K562 (cell line): ENCODE data around the gene APBB2. TPM values are rescaled to one million over a fixed set of nuclear protein-coding genes. Genes with fewer than 3 reads are reported as not detected.

Experiments
- ATAC-seq: fragments of 200-7000 bp; cut with Tn5 transposase; 3 replicates; pipeline ENCODE4 v1.9.1; 2020; ENCODE audit warnings: moderate library complexity
- BruUV-seq: library from RNA; stranded (reverse); fragments of 400-500 nt; replicated peaks from 2 replicates; lab custom pipeline; 2021; lab: Mats Ljungman, UMichigan
- CTCF ChIA-PET: fragments of 300-600 bp; formaldehyde crosslinking; extraction: SDS; loops from one replicate; lab custom pipeline; 2021; ENCODE audit warnings: low intra/inter-chr PET ratio; lab: Yijun Ruan, JAX
- POLR2A ChIA-PET: fragments of 300-600, 350-650 bp; sonication (Branson Sonifier 250); formaldehyde crosslinking; extraction: SDS; loops from one replicate; lab custom pipeline; 2021; ENCODE audit warnings: antibody characterized with exemption, inconsistent platforms; lab: Yijun Ruan, JAX
- DNase-seq, 4 experiments: peaks; one replicate each; pipeline versions ENCODE4 v3.0.0 to v3.0.0-alpha.2; 2011 to 2018; ENCODE audit warnings: low spot score in 3 of 4, mixed read lengths in 3 of 4; ENCODE audit errors: extremely low read depth in 1 of 4
- FAIRE-seq: peaks from 2 replicates; lab custom pipeline; 2011; peaks lifted over from hg19 to GRCh38; lab: Jason Lieb, UNC
- H2AFZ ChIP-seq: 2 replicates; pipeline ENCODE4 v1.6.0; 2011; ENCODE audit warnings: low read depth, low read length, control low read depth, inconsistent platforms
- H3K27ac ChIP-seq: fragments of 200-600 bp; 3 replicates; pipeline ENCODE4 v1.8.0; 2011; ENCODE audit warnings: low read depth, mild to moderate bottlenecking, control low read depth, inconsistent platforms, low read length, moderate library complexity, mixed read lengths; ENCODE audit errors: extremely low read depth
- H3K27me3 ChIP-seq, 2 experiments: fragments of 300-600 bp in 1 of 2; 2 replicates in 1 of 2; 3 replicates in 1 of 2; pipeline versions ENCODE4 v1.6.0 to v1.8.0; 2011; ENCODE audit warnings: inconsistent platforms in 2 of 2, low read length in 2 of 2, mild to moderate bottlenecking in 1 of 2, mixed read lengths in 1 of 2, moderate library complexity in 1 of 2; ENCODE audit not compliant: control insufficient read depth in 2 of 2, insufficient read depth in 2 of 2
- H3K36me3 ChIP-seq: fragments of 300-600 bp; 3 replicates; pipeline ENCODE4 v1.8.0; 2011; ENCODE audit warnings: mild to moderate bottlenecking, low read length, inconsistent platforms; ENCODE audit not compliant: control insufficient read depth, insufficient read depth
- H3K4me1 ChIP-seq, 2 experiments: fragments of 200-600 bp in 1 of 2; replicated peaks in 1 of 2; 2 replicates in 1 of 2; 3 replicates in 1 of 2; pipeline versions ENCODE4 v1.5.1 to v1.8.0; 2011; ENCODE audit warnings: inconsistent platforms in 2 of 2, low read length in 2 of 2, mild to moderate bottlenecking in 1 of 2, mixed read lengths in 1 of 2, moderate library complexity in 1 of 2; ENCODE audit not compliant: control insufficient read depth in 2 of 2, insufficient read depth in 2 of 2
- H3K4me2 ChIP-seq: 2 replicates; pipeline ENCODE4 v1.6.1; 2011; ENCODE audit warnings: low read length, control low read depth, inconsistent platforms, mixed read lengths; ENCODE audit not compliant: insufficient read depth
- H3K4me3 ChIP-seq: fragments of 200-600 bp; sonication (generic), shearing (Covaris generic); 2 replicates; pipeline ENCODE4 v1.5.1; 2016; ENCODE audit warnings: control low read depth, inconsistent platforms
- H3K79me2 ChIP-seq: fragments of 200-600 bp; 3 replicates; pipeline ENCODE4 v1.8.0; 2011; ENCODE audit warnings: low read length, inconsistent platforms; ENCODE audit not compliant: control insufficient read depth, insufficient read depth
- H3K9ac ChIP-seq, 2 experiments: 2 replicates each; pipeline versions ENCODE4 v1.6.0 to v1.6.1; 2011; ENCODE audit warnings: low read depth in 2 of 2, low read length in 2 of 2, control low read depth in 1 of 2, inconsistent platforms in 1 of 2, mild to moderate bottlenecking in 1 of 2, mixed read lengths in 1 of 2; ENCODE audit not compliant: insufficient read depth in 1 of 2
- H3K9me1 ChIP-seq: one replicate; pipeline ENCODE4 v1.6.0; 2011; ENCODE audit warnings: inconsistent platforms, mild to moderate bottlenecking, low read length, moderate library complexity; ENCODE audit not compliant: control insufficient read depth, insufficient read depth
- H3K9me3 ChIP-seq: replicated peaks from 2 replicates; pipeline ENCODE4 v1.5.1; 2011; ENCODE audit warnings: low read depth, low read length, inconsistent platforms; ENCODE audit not compliant: control insufficient read depth, insufficient read depth
- H4K20me1 ChIP-seq: replicated peaks from 2 replicates; pipeline ENCODE4 v1.6.1; 2011; ENCODE audit warnings: low read length, inconsistent platforms, mixed read lengths; ENCODE audit not compliant: control insufficient read depth, insufficient read depth
- C11orf30 ChIP-seq: fragments of 450-650 bp; IDR thresholded peaks from 2 replicates; pipeline ENCODE4 v1.6.1; 2016; ENCODE audit warnings: low read depth, mild to moderate bottlenecking
- CAMTA2 ChIP-seq: fragments of 250-450 bp; sonication (Bioruptor Pico); conservative IDR thresholded peaks from 2 replicates; pipeline ENCODE4 v1.5.1; 2022
- CBX5 ChIP-seq: IDR thresholded peaks from 2 replicates; pipeline ENCODE4 v1.6.1; 2014; ENCODE audit warnings: low read depth, borderline replicate concordance
- EGR1 ChIP-seq: fragments of 450-650 bp; conservative IDR thresholded peaks from 2 replicates; pipeline ENCODE4 v1.6.1; 2017; ENCODE audit warnings: mild to moderate bottlenecking
- HDAC3 ChIP-seq: fragments of 450-650 bp; IDR thresholded peaks from 2 replicates; pipeline ENCODE4 v1.6.1; 2018; ENCODE audit warnings: borderline replicate concordance, mild to moderate bottlenecking, moderate library complexity; ENCODE audit not compliant: partially characterized antibody
- IFI16 ChIP-seq: fragments of 250-450 bp; sonication (Bioruptor Pico); IDR thresholded peaks from 2 replicates; pipeline ENCODE4 v2.1.2; 2022; ENCODE audit warnings: mild to moderate bottlenecking, inconsistent platforms
- MEIS2 ChIP-seq: fragments of 450-650 bp; IDR thresholded peaks from 2 replicates; pipeline ENCODE4 v1.6.1; 2014; ENCODE audit warnings: mild to moderate bottlenecking; ENCODE audit not compliant: partially characterized antibody
- RBFOX2 ChIP-seq: fragments of 200-400 bp; formaldehyde crosslinking; IDR thresholded peaks from 2 replicates; pipeline ENCODE4 v1.6.1; 2017; ENCODE audit warnings: low read depth, mild to moderate bottlenecking, low read length, moderate library complexity
- XRCC3 ChIP-seq: fragments of 450-650 bp; IDR thresholded peaks from 2 replicates; pipeline ENCODE4 v1.6.1; 2017; ENCODE audit warnings: mild to moderate bottlenecking, moderate library complexity
- ZSCAN32 ChIP-seq: fragments of 450-650 bp; formaldehyde crosslinking; IDR thresholded peaks from 2 replicates; pipeline ENCODE4 v1.4.0; 2020; ENCODE audit warnings: mild to moderate bottlenecking, moderate library complexity
- WGBS: fragments of 100-300 bp; shearing (Covaris generic); methylation state at CpG from one replicate; pipeline ENCODE4 v1.1.6; 2016; ENCODE audit warnings: low coverage, mixed read lengths; ENCODE audit not compliant: insufficient coverage; ENCODE audit errors: missing lambda C conversion rate; 5-methylcytosine and 5-hydroxymethylcytosine counted together
- in situ Hi-C: fragments of 300-500 bp; cut with MboI; formaldehyde crosslinking; loops from 4 replicates; pipeline ENCODE4 v1.15.0; 2018; ENCODE audit warnings: inconsistent platforms, mixed read lengths
- intact Hi-C: fragments of 100-400 bp; cut with micrococcal nuclease; formaldehyde crosslinking; loops from 2 replicates; pipeline ENCODE4 v1.14.2; 2022
- polyA plus RNA-seq, 8 experiments: library from polyadenylated mRNA; depleted of rRNA in 4 of 8; stranded (reverse) in 5 of 8; unstranded in 3 of 8; fragments of >200 nt; fragmentation: Nextera tagmentation in 2 of 8; fragmentation: Illumina TruSeq in 1 of 8; extraction: Ambion mirVana in 2 of 8; extraction: Trizol in 1 of 8; gene quantifications; 2 replicates each; pipeline versions ENCODE4 v1.2.1 to v1.2.3, GENCODE V29; 2011 to 2014; ENCODE audit warnings: inconsistent platforms in 1 of 8, missing spikeins in 1 of 8
- total RNA-seq, 7 experiments: library from RNA; depleted of rRNA in 6 of 7; stranded (reverse); fragments of >200 nt in 6 of 7; fragmentation: Illumina TruSeq in 2 of 7; extraction: Trizol in 2 of 7; gene quantifications; 2 replicates each; pipeline versions ENCODE4 v1.2.1 to v1.2.3, GENCODE V29; 2011 to 2021; ENCODE audit warnings: low replicate concordance in 1 of 7
- TF ChIP-seq, protein P1 (sequence below): sonication (generic); formaldehyde crosslinking; IDR thresholded peaks from 2 replicates; pipeline ENCODE4 v1.8.1; 2023; ENCODE audit warnings: mild to moderate bottlenecking, missing genetic modification reagents
- TF ChIP-seq, protein P2 (sequence below): fragments of 450-650 bp; formaldehyde crosslinking; IDR thresholded peaks from 2 replicates; pipeline ENCODE4 v1.4.0; 2020; ENCODE audit warnings: mild to moderate bottlenecking, mixed read lengths

APBB2 gene
- total and polyA plus RNA-seq, 9 of the 15 experiments (the other 6 are each of a cell fraction or from before 2014, with no cell fraction given): 0.08 to 2.1 (median 1.4) TPM

DNA sequence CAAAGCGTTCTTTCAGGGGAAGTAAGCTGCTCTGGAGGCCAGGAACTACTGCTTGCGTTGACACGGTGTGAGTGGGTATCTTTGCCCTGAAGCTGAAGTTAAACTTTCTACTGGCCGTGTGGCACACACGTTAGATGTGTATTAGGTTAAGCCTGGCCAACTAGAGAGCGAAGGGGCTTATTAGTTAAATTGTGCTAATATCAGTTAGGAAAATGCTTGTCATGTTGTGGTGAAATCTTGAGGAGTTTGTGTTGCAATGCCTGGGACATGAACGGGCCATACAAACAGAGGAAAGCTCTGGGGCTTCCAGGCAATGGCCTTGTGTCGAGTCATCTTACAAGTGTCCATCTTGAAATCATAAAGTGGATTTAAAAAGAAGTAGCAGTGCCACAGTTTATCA, 402.0 kb downstream of the APBB2 start (continued):
- TF ChIP-seq IFI16 (CRISPR knock-in tag): no peak
- no peak for TF ChIP-seq RBFOX2

DNA sequence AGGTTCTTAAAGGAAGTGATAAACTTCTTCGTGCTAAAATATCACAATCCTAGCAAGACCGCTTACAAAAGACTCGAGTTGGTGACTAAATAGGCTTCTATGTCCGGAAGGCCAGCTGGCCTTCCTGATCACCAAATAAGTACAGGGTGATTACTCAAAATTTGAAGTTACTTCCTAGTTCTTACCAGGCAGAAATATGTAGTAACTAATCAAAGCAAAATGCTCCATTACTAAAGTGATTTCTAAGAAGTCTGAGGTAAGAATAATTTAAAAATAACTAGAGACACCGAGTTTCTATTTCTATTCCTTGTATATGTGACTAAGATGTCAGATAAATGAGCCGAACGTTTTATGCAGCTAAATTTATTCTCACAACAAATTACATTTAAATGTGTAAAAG, 402.4 kb downstream of the APBB2 start:
- no TSS peak for BruUV-seq
- Histone ChIP-seq H3K79me2 (no peaks in the 10 kb centered on the region), H3K4me2 (no peak overlapping the region), H2AFZ (no peak overlapping the region), H3K36me3 (no peaks in the 10 kb centered on the region), H3K9me1 (no peaks in the 10 kb centered on the region), H3K27me3 (peaks cover 7 to 9% of the 10 kb centered on the region in 2 experiments; a peak in 3 of 5 replicates), H3K9me3 (no peaks in the 10 kb centered on the region), H3K4me3 (no peak overlapping the region), H3K4me1 (no peaks in the 10 kb centered on the region), H3K27ac (no peak overlapping the region), H3K9ac (no peak overlapping the region), H4K20me1 (no peaks in the 10 kb centered on the region)
- ChIA-PET CTCF (no interaction called here), POLR2A (no interaction called here)
- intact Hi-C loops (no loop called here), in situ Hi-C loops (no loop called here)
- WGBS: under 1% methylated on average over 7 of the region's 7 CpGs
- DNase-seq (no peak), ATAC-seq (no peak), FAIRE-seq (no peak)
- TF ChIP-seq ZSCAN32 (no peak), MEIS2 (no peak)

DNA sequence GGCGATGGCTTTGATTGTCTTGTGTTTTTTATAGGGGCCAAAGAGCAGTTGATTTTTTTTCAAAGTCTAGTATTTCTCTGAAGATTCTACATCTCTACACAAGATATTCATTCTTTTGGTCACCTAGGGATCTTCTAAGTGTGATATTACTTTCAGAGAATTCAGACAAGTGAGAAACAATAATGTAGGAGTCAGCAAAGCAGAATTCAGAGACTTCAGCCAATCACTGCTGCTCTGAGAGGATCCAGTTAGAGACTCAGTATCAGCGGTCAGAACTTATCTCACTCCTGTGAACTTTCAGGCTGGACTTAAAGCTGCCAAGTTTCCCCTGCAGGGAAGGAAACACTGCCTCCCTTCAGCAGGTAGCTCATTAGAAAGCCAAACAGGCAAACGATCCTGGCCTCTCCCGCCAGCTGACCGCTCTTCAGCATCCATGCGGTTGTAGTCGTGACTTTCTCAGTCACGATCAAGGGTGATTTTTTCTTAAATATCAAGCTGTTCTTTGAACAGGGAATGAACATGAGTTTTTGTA, 405.4 kb downstream of the APBB2 start:
- BruUV-seq: no TSS peak
- TF ChIP-seq CBX5 (no peak), EGR1 (no peak), HDAC3 (no peak), C11orf30 (no peak), XRCC3 (no peak), CAMTA2 (CRISPR knock-in tag) (no peak)
- TF ChIP-seq, protein P1, sequence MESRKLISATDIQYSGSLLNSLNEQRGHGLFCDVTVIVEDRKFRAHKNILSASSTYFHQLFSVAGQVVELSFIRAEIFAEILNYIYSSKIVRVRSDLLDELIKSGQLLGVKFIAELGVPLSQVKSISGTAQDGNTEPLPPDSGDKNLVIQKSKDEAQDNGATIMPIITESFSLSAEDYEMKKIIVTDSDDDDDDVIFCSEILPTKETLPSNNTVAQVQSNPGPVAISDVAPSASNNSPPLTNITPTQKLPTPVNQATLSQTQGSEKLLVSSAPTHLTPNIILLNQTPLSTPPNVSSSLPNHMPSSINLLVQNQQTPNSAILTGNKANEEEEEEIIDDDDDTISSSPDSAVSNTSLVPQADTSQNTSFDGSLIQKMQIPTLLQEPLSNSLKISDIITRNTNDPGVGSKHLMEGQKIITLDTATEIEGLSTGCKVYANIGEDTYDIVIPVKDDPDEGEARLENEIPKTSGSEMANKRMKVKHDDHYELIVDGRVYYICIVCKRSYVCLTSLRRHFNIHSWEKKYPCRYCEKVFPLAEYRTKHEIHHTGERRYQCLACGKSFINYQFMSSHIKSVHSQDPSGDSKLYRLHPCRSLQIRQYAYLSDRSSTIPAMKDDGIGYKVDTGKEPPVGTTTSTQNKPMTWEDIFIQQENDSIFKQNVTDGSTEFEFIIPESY (CRISPR knock-in tag): no peak
- TF ChIP-seq, protein P2, sequence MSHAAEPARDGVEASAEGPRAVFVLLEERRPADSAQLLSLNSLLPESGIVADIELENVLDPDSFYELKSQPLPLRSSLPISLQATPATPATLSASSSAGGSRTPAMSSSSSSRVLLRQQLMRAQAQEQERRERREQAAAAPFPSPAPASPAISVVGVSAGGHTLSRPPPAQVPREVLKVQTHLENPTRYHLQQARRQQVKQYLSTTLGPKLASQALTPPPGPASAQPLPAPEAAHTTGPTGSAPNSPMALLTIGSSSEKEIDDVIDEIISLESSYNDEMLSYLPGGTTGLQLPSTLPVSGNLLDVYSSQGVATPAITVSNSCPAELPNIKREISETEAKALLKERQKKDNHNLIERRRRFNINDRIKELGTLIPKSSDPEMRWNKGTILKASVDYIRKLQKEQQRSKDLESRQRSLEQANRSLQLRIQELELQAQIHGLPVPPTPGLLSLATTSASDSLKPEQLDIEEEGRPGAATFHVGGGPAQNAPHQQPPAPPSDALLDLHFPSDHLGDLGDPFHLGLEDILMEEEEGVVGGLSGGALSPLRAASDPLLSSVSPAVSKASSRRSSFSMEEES (CRISPR knock-in tag): no peak

More for the DNA sequence above, 405.4 kb downstream of the APBB2 start:
- 24% methylated on average over 8 of the region's 8 CpGs for WGBS
- H3K4me3 ChIP-seq: no peak overlapping the region
- H3K27me3 ChIP-seq: peaks cover 3 to 9% of the 10 kb centered on the region in 2 experiments; a peak in 3 of 5 replicates
- no peaks in the 10 kb centered on the region for H4K20me1 ChIP-seq
- in situ Hi-C loops (no loop called here), intact Hi-C loops (no loop called here)
- no peaks in the 10 kb centered on the region for H3K79me2 ChIP-seq
- DNase-seq: no peak
- H3K9me3 ChIP-seq: no peaks in the 10 kb centered on the region
- CTCF ChIA-PET: no interaction called here
- POLR2A ChIA-PET: no interaction called here
- H2AFZ ChIP-seq: no peak overlapping the region
- H3K36me3 ChIP-seq: no peaks in the 10 kb centered on the region
- no peaks in the 10 kb centered on the region for H3K9me1 ChIP-seq
- ATAC-seq: no peak
- FAIRE-seq: no peak
- no peak overlapping the region for H3K27ac ChIP-seq
- no peak overlapping the region for H3K4me2 ChIP-seq
- H3K9ac ChIP-seq: no peak overlapping the region
- H3K4me1 ChIP-seq: no peaks in the 10 kb centered on the region
